GM06990 (cell line): Measurements from ENCODE around the gene GRK3.

Experiments used
- DNase-seq: peaks from one replicate; pipeline ENCODE4 v3.0.0-alpha.2; 2011; ENCODE audit not compliant: insufficient read length; ENCODE audit errors: extremely low read depth
- H3K27me3 ChIP-seq: replicated peaks from 2 replicates; pipeline ENCODE4 v1.6.0; 2011; ENCODE audit warnings: low read length; ENCODE audit not compliant: control insufficient read depth, insufficient read depth
- H3K36me3 ChIP-seq: 2 replicates; pipeline ENCODE4 v1.5.1; 2011; ENCODE audit warnings: low read length; ENCODE audit not compliant: control insufficient read depth, insufficient read depth
- H3K4me3 ChIP-seq: replicated peaks from 2 replicates; pipeline ENCODE4 v1.5.1; 2011; ENCODE audit warnings: low read depth, mild to moderate bottlenecking, control low read depth, low read length
- TF ChIP-seq, protein P1 (sequence below): IDR thresholded peaks from 2 replicates; pipeline ENCODE4 v1.5.1; 2011; ENCODE audit warnings: low read length, control low read depth, mild to moderate bottlenecking, inconsistent platforms; ENCODE audit not compliant: insufficient read depth, poor library complexity, severe bottlenecking

GRK3 gene

DNA sequence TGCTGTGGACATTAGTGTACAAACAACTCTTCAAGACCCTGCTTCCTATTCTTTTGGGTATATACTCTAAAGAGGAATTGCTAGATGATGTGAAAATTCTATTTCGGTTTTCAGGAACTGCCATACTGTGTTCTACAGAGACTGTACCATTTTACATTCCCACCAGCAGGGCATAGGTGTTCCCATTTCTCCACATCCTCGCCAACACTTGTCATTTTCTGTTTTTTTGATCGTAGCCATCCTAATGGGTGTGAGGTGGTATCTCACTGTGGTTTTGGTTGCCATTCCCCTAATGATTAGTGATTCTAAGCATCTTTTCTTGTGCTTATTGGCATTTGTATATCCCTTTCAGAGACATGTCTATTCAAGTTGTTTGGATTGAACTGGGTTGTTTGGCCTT is 29.8 kb upstream of the GRK3 start:
- Histone ChIP-seq H3K36me3 (no peaks in the 10 kb centered on the region), H3K4me3 (no peak overlapping the region), H3K27me3 (no peaks in the 10 kb centered on the region)
- TF ChIP-seq, protein P1, sequence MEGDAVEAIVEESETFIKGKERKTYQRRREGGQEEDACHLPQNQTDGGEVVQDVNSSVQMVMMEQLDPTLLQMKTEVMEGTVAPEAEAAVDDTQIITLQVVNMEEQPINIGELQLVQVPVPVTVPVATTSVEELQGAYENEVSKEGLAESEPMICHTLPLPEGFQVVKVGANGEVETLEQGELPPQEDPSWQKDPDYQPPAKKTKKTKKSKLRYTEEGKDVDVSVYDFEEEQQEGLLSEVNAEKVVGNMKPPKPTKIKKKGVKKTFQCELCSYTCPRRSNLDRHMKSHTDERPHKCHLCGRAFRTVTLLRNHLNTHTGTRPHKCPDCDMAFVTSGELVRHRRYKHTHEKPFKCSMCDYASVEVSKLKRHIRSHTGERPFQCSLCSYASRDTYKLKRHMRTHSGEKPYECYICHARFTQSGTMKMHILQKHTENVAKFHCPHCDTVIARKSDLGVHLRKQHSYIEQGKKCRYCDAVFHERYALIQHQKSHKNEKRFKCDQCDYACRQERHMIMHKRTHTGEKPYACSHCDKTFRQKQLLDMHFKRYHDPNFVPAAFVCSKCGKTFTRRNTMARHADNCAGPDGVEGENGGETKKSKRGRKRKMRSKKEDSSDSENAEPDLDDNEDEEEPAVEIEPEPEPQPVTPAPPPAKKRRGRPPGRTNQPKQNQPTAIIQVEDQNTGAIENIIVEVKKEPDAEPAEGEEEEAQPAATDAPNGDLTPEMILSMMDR = no peak
- no peak for DNase-seq

DNA sequence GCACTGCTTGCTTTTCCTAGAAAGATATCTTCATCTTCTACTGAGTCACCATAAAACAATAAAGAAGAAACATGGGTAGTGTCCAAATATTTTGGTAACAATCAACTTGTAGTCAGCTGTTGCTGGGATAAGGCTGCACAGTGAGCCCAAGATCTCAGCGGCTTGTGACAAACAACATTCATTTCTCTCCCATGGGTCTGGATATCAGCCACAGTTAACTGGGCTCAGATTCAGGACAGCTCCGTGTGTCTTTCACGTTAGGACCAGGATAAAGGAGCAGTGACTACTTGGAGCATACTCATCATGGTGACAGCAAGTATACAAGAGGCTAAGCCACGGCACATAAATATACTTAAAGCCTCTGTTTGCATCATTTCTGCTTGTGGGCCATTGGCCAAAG is 27.9 kb upstream of the GRK3 start:
- TF ChIP-seq, protein P1 = no peak
- DNase-seq = no peak
- H3K36me3 ChIP-seq = no peaks in the 10 kb centered on the region

DNA sequence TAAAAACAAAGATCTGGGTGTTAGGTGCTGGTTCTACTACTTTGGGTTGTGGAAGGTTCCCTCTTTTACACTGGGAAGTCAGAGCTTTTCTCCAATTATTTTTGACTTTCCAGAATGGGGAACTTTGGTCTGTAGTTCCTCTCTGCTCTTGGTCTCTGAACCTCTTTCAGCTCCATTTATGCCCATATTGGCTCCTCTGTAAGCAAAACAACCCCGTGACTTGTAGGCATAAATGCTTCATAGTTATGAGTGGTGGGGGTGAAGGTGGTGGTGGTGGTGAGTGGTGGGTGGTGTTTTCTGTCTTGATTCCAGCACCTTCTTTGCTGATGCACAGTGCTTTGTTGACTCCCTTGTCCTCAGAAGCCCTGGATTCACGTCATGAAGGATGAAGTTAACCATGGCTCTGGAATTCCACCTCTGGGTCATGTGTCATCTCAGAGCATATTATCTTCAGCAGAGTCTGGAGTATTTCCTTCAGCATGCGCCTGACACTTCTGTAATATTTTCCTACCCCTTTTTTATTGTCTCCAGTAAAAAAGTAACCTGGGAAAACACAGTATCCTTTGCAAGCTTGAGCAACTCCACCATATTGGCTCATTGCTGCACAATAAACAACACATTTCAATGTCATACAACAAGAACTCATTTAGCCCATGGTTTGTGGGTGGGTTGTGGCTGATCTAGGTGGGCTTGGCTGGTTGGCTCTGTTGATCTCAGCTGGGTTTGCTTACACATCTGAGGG is 24.1 kb upstream of the GRK3 start:
- TF ChIP-seq, protein P1 = no peak
- no peak for DNase-seq
- no peaks in the 10 kb centered on the region for H3K36me3 ChIP-seq
- no peak overlapping the region for H3K4me3 ChIP-seq
- no peaks in the 10 kb centered on the region for H3K27me3 ChIP-seq

More for the DNA sequence above, 27.9 kb upstream of the GRK3 start:
- H3K4me3 ChIP-seq = no peak overlapping the region
- no peaks in the 10 kb centered on the region for H3K27me3 ChIP-seq

GRCh38 chr22:25540908-25541660 is 23.4 kb upstream of the GRK3 start:
- Histone ChIP-seq H3K4me3 (no peak overlapping the region), H3K36me3 (no peaks in the 10 kb centered on the region), H3K27me3 (no peaks in the 10 kb centered on the region)
- TF ChIP-seq, protein P1 = no peak
- no peak for DNase-seq

DNA sequence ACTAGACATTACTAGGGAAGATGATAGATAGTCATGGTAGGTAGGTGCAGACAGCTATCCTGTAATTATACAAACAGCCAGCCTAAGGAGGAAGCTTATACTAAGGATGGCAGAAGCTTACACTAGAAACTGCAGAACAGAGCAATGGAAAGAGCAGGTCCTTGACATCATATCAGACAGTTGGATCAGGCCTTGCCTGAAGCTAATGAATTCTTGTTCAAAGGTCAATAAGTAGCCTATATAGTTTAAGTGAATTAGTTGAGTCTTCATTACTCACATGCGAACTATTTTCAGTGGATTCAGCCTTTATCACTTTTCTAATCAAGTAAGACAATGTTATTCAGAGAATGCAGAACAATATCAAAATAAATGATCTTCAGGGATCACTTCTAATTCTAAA is 22.3 kb upstream of the GRK3 start:
- TF ChIP-seq, protein P1 = no peak
- DNase-seq = no peak
- Histone ChIP-seq H3K4me3 (no peak overlapping the region), H3K36me3 (no peaks in the 10 kb centered on the region), H3K27me3 (no peaks in the 10 kb centered on the region)
